Sigmoid colon (tissue), 4 donors: ENCODE results near the gene NIN.

Experiments
- POLR2AphosphoS5 ChIP-seq, 4 donors: sonication (generic); formaldehyde crosslinking; IDR thresholded peaks; one replicate each; pipeline ENCODE4 v1.6.1; 2017; ENCODE audit warnings: antibody characterized with exemption in 4 of 4
- TF ChIP-seq, protein P1 (sequence below), 4 experiments: fragments of 450-650 bp in 3 of 4; fragments of 200-600 bp in 1 of 4; IDR thresholded peaks; one replicate each; pipeline ENCODE4 v1.5.1; 2016 to 2019; ENCODE audit warnings: antibody characterized with exemption in 4 of 4, mild to moderate bottlenecking in 3 of 4, moderate library complexity in 2 of 4

DNA sequence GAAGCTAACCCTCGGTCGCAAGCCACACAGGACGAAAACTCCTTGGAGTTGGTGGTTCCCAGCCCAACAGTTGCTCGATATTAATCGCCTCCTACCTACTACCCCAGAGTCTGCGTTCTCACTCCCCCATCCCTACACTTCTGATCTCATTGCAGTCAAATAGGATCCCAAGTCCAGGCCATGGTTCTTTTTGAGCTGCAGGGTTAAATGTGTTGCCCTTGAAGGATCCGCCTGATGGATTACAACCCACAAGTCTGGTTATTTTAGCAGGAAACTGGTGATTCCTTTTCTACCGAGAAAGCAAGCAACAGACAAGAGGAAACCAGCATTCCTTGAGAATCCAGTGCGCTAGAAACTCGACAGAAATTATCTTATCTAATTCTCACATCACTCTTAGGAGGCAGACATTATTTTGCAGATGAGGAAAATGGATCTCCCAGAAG, 785 bp upstream of the NIN start:
- TF ChIP-seq, protein P1, sequence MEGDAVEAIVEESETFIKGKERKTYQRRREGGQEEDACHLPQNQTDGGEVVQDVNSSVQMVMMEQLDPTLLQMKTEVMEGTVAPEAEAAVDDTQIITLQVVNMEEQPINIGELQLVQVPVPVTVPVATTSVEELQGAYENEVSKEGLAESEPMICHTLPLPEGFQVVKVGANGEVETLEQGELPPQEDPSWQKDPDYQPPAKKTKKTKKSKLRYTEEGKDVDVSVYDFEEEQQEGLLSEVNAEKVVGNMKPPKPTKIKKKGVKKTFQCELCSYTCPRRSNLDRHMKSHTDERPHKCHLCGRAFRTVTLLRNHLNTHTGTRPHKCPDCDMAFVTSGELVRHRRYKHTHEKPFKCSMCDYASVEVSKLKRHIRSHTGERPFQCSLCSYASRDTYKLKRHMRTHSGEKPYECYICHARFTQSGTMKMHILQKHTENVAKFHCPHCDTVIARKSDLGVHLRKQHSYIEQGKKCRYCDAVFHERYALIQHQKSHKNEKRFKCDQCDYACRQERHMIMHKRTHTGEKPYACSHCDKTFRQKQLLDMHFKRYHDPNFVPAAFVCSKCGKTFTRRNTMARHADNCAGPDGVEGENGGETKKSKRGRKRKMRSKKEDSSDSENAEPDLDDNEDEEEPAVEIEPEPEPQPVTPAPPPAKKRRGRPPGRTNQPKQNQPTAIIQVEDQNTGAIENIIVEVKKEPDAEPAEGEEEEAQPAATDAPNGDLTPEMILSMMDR (IDR thresholded peaks at IDR 0.05), result no peak
- TF ChIP-seq POLR2AphosphoS5 (IDR thresholded peaks at IDR 0.05), result no peak
